ENCODE data around the gene SLC2A3. TPM values are rescaled to one million over a fixed set of nuclear protein-coding genes. Genes with fewer than 3 reads are reported as not detected.
"Not testable (repeated sequence)": the region's sequence is repeated elsewhere in the genome, so short reads cannot be mapped to it uniquely, and the experiment has no call there.

Gene SLC2A3
- total and polyA plus RNA-seq, 8 donors, result 30.9 to 149 (median 36.0) TPM

GRCh38 chr12:7934091-7934888 lies 1.7 kb downstream of the SLC2A3 start:
- Histone ChIP-seq H3K4me1 (peaks cover 0 to 79% of the 10 kb centered on the region in 2 donors), H3K36me3 (peaks cover 0 to 47% of the 10 kb centered on the region in 2 donors), H3K4me3 (peak overlapping the region; percentile 45 to 75), H3K27me3 (no peaks in the 10 kb centered on the region), H3K9me3 (no peaks in the 10 kb centered on the region), H3K27ac (peak overlapping the region; percentile 84 to 91)
- DNase-seq (no peak), ATAC-seq (peak; percentile 6)
- TF ChIP-seq, protein P1, sequence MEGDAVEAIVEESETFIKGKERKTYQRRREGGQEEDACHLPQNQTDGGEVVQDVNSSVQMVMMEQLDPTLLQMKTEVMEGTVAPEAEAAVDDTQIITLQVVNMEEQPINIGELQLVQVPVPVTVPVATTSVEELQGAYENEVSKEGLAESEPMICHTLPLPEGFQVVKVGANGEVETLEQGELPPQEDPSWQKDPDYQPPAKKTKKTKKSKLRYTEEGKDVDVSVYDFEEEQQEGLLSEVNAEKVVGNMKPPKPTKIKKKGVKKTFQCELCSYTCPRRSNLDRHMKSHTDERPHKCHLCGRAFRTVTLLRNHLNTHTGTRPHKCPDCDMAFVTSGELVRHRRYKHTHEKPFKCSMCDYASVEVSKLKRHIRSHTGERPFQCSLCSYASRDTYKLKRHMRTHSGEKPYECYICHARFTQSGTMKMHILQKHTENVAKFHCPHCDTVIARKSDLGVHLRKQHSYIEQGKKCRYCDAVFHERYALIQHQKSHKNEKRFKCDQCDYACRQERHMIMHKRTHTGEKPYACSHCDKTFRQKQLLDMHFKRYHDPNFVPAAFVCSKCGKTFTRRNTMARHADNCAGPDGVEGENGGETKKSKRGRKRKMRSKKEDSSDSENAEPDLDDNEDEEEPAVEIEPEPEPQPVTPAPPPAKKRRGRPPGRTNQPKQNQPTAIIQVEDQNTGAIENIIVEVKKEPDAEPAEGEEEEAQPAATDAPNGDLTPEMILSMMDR (IDR thresholded peaks at IDR 0.05), result no peak
- intact Hi-C loops (cut with DNase I), result loop anchor here in 1 of 2 donors (5.0 kb wide), 1 partner anchor 58 kb away; no protein-coding TSS in a partner anchor

- peak overlapping the region; percentile 84 to 91 for H3K27ac ChIP-seq
- DNase-seq (peak in 3 of 4 donors; percentile 69 to 89 (median 72)), ATAC-seq (peak; percentile 74)
- intact Hi-C loops (cut with DNase I), result loop anchor here in 1 of 2 donors (5.0 kb wide), 1 partner anchor 59 kb away; no protein-coding TSS in a partner anchor
- peaks cover 3 to 81% of the 10 kb centered on the region in 2 donors for H3K4me1 ChIP-seq
- TF ChIP-seq, protein P1 (IDR thresholded peaks at IDR 0.05), result peak; percentile 45 to 58
- H3K36me3 ChIP-seq, result peaks cover 0 to 57% of the 10 kb centered on the region in 2 donors
- H3K4me3 ChIP-seq, result peak overlapping the region; percentile 45 to 75
- H3K9me3 ChIP-seq, result no peaks in the 10 kb centered on the region
- no peaks in the 10 kb centered on the region for H3K27me3 ChIP-seq
Observed at GRCh38 chr12:7933255-7933726, 2.7 kb downstream of the SLC2A3 start.

- intact Hi-C loops (cut with DNase I), result loop anchor here in 1 of 2 donors (5.0 kb wide), 1 partner anchor 60 kb away; no protein-coding TSS in a partner anchor
- H3K27me3 ChIP-seq, H3K27ac ChIP-seq, DNase-seq, H3K9me3 ChIP-seq, ATAC-seq: not testable (repeated sequence)
- peaks cover 3 to 81% of the 10 kb centered on the region in 2 donors for H3K4me1 ChIP-seq
- H3K36me3 ChIP-seq, result peaks cover 0 to 63% of the 10 kb centered on the region in 2 donors
- peak overlapping the region in 1 of 2 donors; percentile 75 for H3K4me3 ChIP-seq
Observed at GRCh38 chr12:7932599-7933240, 3.3 kb downstream of the SLC2A3 start.

DNA sequence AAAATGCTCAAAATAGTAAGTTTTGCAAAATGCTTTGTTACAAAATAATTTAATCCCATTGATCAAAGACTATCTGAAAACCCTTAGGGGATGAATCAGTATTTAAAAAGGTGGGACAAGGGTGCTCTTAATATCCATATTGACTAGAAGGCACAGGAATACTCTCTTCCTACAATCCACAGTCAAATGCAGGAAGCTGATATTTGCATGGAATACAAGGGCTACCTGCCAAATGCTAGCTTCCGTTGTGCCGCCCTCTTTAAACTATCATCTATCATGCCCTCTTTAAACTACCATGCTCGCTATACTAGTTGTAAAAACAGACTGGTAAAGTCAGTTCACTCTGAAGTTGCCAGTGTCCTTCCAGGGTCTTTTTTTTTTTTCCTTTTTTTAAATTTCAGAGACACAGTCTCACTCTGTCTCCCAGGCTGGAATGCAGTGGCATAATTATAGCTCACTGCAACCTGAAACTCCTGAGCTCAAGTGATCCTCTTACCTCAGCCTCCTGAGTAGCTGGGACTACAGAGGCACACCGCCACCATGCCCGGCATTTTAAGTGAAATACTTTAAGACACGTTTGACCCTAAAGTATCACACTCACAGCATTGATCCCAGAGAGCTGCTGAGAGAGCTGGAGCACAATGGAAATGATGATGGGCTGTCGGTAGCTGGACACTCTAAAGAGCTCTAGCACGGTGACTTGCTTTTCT lies 6.7 kb downstream of the SLC2A3 start:
- ATAC-seq, result peak; percentile 38
- H3K4me3 ChIP-seq, result no peak overlapping the region
- peaks cover 4 to 94% of the 10 kb centered on the region in 2 donors for H3K36me3 ChIP-seq
- intact Hi-C loops (cut with DNase I), result no loop called here
- peak overlapping the region; percentile 18 to 43 for H3K27ac ChIP-seq
- no peaks in the 10 kb centered on the region for H3K9me3 ChIP-seq
- peak in 1 of 4 donors; percentile 42 for DNase-seq
- TF ChIP-seq, protein P1 (IDR thresholded peaks at IDR 0.05), result no peak
- H3K27me3 ChIP-seq, result no peaks in the 10 kb centered on the region
- H3K4me1 ChIP-seq, result peaks cover 3 to 70% of the 10 kb centered on the region in 2 donors

- H3K4me3 ChIP-seq, result no peak overlapping the region
- intact Hi-C loops (cut with DNase I), result no loop called here
- no peaks in the 10 kb centered on the region for H3K27me3 ChIP-seq
- peaks cover 3 to 54% of the 10 kb centered on the region in 2 donors for H3K4me1 ChIP-seq
- TF ChIP-seq, protein P1 (IDR thresholded peaks at IDR 0.05), result no peak
- DNase-seq (no peak), ATAC-seq (no peak)
- H3K9me3 ChIP-seq, result no peaks in the 10 kb centered on the region
- H3K36me3 ChIP-seq, result peaks cover 4 to 96% of the 10 kb centered on the region in 2 donors
- H3K27ac ChIP-seq, result no peak overlapping the region
Observed at GRCh38 chr12:7927470-7927869, 8.5 kb downstream of the SLC2A3 start.

DNA sequence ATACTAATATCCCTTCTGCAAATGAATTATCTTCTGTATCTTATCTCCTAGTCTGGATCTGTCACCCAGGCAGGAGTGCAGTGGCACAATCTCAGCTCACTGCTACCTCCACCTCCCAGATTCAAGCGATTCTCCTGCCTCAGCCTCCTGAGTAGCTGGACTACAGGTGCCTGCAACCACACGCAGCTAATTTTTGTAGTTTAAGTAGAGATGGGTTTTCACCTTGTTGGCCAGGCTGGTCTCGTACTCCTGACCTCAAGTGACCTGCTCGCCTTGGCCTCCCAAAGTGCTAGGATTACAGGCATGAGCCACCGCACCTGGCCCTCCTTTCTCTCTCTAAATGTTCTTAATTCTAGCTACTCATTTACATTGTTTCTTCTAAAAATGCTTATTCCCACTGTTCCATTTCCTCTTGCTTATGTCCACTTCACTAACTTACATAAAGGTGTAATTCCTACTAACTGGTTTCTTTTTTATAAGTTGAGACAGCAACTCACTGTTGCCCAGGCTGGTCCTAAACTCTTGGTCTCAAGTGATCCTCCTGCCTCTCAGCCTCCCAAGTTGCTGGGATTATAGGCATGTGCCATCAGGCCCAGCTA lies 9.8 kb downstream of the SLC2A3 start:
- ATAC-seq; H3K27ac ChIP-seq; H3K9me3 ChIP-seq; H3K4me3 ChIP-seq; DNase-seq; intact Hi-C loops (cut with DNase I); H3K27me3 ChIP-seq: not testable (repeated sequence)
- Histone ChIP-seq H3K4me1 (peaks cover 3 to 41% of the 10 kb centered on the region in 2 donors), H3K36me3 (peaks cover 4 to 96% of the 10 kb centered on the region in 2 donors)

Data from left lung (tissue), 10 donors.